ENCODE measurements around the gene UNC45A.

The UNC45A gene

DNA sequence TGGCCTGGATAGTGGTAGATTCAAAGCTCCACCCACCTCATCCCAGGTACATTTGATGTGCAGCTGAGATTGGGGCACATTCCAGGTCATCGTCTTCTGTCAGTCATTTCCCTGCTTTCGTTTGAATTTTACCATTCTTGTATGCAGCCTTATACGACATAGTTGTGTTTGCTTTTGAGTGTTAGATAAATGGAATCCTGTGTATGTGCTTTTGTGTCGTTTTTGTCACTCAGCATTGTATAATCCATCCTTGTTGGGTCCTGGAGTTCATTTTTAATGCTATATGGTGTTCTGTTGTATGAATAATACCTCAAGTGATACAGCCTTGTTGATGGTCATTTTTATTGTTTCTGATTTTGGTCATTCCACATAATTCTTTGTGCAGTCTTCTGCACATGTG, 26.9 kb downstream of the UNC45A start:
- no peak for DNase-seq

GRCh38 chr15:90966262-90966661, 31.2 kb downstream of the UNC45A start:
- no peak for DNase-seq

DNA sequence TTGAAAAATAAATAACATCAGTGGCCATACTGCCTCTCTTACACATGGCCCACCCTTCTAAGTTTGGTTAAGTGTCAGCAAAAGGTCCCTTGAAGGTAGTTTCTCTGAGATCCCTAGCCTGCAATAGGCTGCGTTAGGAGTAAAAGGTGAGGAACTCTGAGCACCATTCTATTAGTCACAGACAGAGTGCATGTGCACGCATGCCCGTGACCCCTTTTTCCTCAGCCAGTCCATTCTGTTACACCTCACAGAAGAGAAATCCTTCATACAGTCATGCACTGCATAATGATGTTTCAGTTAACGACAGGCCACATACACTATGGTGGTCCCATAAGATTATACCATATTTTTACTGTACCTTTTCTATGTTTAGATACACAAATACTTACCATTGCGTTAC, 32.1 kb downstream of the UNC45A start:
- no peak for DNase-seq

DNA sequence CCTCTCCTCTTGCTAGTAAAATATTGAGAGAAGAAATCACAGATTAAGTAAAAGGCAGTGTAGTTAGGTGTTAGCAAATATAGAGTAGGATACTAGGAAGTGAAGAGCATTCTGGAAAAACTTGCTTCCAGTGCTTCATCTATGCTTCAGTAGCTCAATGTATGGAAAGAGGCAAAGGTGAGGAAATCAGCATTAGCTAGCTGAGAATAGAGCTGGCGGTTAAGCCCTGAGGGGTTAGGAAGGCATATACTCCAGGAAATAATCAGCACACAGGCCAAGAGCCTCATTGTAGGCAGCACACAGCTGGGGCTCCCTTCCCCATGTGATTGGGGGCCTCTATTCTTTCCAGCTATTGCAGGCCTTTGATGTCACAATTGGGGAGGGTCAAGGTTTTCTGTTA, 33.3 kb downstream of the UNC45A start:
- DNase-seq, result no peak

DNA sequence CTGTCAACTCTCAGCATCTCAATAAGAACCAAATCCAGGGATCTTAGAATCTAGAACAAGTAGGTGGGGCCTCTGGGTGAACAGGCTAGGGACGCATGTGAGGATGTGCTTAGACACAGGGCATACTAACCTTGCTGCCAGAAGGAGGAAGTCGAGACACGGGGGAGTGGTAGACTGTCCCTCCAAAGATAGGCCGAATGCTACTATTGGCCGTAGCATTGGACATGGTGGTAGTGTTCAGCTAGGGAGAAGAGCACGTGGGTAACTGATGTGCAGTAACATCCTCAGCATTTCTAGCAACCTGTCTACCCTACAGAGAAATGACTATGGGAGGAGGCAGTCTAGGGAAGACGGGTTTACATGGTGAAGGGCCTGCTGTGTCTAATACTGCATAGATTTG, 35.2 kb downstream of the UNC45A start:
- DNase-seq, result no peak

DNA sequence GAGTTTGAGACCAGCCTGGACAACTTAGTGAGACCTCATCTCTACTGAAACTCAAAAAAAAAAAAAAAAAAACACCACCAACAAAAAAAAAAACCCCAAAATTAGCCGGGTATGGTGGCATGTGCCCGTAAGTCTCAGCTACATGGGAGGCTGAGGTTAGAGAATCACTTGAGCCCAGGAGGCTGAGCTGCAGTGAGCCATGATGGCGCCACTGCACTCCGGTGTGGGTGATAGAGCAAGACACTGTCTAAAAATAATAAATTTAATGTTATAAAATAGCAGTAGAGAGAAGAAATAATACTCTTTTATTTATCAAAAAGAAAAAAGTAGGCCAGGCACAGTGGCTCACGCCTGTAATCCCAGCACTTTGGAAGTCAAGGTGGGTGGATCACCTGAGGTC, 37.0 kb downstream of the UNC45A start:
- DNase-seq, result no peak

DNA sequence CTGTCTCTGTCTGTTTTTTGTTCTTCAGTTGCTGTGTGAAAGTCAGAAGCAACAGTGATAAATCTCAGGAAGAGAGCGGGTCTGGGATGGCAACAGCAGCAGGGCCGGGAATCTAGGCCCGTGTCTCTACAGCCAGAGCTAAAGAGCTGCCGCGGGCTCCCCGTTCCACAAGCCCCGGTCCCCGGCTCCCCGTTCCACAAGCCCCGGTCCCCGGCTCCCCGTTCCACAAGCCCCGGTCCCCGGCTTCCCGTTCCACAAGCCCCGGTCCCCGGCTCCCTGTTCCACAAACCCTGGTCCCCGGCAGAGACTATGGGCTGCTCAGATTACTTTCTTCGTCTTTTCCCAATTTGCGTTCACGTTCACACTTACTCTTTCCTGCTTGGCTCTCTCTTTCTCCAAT, 39.1 kb downstream of the UNC45A start:
- no peak for DNase-seq

- no peak for DNase-seq
These were observed 44.5 kb downstream of the UNC45A start for GRCh38 chr15:90979582-90979981.

GRCh38 chr15:90981681-90982080, 46.6 kb downstream of the UNC45A start:
- no peak for DNase-seq

DNA sequence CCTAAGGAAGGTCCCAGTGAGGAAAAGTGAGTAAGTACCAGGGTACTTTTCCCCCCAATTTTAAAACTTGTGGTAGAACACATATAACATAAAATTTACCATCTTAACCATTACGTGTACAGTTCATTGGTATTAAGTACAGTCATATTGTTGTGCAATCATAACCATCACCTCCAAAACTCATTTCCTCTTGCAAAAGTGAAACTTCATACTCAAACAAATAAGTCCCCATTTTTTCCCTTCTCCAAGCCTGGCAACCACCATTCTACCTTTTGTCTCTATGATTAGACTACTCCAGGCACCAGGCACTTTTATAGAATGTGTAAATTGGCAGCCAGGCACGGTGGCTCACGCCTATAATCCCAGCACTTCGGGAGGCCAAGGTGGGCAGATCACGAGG, 47.0 kb downstream of the UNC45A start:
- no peak for DNase-seq

DNA sequence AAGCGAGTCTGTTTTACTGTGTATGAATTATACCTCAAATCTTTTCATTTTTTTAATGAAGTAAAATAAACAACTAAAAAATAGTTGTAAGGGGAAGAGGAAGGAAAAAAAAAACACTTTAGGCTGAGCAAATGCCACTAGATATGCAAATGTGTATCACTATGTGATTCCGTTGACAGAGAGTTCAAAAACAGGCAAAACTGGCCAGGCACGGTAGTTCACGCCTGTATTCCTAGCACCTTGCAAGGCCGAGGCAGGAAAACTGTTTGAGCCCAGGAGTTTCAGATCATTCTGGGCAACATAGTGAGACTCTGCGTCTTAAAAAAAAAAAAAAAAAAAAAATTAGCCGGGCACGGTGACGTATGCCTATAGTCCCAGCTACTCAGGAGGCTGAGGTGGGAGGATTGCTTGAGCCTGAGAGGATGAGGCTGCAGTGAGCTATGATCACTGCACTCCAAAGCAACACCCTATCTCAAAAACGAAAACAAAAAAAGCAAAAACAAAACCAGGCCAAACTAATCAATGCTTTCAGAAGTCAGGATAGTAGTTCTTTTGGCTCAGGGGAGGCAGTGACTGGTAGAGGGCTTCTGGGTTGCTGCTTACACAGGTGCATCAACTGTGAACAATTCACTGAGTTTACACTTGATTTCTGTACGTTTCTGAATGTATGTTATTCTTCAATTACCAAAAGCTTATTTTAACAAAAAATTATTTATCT, 51.9 kb downstream of the UNC45A start:
- no peak for DNase-seq

- DNase-seq, result no peak
These were observed 52.6 kb downstream of the UNC45A start for GRCh38 chr15:90987561-90988141.

GRCh38 chr15:90988296-90988695, 53.2 kb downstream of the UNC45A start:
- DNase-seq, result no peak

DNA sequence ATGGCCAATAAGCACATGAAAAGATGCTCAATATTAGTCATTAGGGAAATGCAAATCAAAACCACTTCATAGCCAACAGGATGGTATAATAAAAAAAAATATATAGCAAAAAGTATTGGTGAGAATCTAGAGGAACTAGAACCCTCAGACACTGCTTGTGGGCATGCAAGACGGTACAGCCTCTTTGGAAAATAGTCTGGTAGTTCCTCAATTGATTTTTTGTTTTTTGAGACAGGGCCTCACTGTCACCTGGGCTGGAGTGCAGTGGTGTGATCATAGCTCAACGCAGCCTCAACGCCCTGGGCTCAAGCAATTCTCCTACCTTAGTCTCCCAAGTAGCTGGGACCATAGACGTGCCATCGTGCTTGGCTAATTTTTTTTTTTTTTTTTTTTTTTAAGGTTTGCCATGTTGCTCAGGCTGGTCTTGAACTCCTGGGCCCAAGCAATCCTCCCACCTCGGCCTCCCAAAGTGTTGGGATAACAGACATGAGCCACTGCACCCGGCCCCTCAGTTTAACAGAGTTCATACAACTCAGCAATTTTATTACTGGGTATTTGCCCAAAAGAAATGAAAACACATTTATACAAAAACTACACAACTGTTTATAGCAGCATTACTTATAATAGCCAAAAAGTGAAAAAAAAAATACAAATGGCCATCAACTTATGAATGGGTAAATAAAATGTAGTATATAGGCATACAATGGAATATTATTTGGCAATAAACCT, 54.1 kb downstream of the UNC45A start:
- DNase-seq, result no peak

DNA sequence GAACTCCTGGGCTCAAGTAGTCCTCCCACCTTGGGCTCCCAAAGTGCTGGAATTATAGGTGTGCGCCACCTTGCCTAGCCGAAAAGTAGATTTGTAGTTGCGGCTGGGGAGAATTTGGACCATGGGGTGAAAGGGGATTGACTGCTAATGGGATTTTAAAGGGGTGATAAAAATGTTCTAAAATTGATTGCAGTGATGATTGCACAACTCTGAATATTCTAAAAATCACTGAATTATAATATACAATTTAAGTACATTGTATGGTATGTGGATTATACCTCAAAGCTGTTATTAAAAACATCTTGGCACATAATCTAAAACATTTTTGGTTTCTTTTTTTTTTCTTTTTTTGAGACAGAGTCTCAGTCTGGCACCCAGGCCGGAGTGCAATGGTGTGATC, 55.4 kb downstream of the UNC45A start:
- DNase-seq, result no peak

DNA sequence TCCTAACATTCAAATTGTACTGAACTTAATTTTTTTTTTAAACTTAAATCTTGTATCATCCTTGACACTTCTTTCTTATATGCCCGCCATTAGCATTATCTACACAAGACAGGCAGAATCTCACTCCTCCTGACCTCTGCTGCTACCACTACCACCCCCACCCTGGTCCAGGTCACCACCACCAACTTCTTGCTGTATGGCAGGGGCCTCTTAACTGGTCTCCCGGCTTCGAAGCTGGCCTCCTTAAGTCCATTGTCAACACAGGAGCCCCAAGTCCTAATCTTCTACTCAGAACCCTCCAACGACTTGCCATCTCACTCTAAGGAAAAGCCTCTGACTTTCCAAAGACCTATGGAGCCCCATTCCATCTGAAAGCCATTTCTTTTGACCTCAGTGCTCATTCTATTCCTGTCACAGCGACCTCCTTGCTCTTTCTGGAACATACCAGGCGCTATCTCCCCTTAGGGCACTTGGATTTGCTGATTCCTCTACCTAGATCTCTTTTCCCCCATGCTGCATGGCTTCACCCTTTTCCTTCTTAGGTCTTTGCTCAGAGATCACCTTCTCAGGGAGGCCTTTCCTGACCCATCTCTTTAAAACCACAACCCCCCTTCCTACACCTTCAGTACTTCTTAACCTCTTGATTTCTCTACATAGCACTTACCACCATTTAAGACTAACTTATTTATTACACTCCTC, 56.7 kb downstream of the UNC45A start:
- DNase-seq, result no peak

GRCh38 chr15:90994059-90994416, 59.0 kb downstream of the UNC45A start:
- no peak for DNase-seq

DNA sequence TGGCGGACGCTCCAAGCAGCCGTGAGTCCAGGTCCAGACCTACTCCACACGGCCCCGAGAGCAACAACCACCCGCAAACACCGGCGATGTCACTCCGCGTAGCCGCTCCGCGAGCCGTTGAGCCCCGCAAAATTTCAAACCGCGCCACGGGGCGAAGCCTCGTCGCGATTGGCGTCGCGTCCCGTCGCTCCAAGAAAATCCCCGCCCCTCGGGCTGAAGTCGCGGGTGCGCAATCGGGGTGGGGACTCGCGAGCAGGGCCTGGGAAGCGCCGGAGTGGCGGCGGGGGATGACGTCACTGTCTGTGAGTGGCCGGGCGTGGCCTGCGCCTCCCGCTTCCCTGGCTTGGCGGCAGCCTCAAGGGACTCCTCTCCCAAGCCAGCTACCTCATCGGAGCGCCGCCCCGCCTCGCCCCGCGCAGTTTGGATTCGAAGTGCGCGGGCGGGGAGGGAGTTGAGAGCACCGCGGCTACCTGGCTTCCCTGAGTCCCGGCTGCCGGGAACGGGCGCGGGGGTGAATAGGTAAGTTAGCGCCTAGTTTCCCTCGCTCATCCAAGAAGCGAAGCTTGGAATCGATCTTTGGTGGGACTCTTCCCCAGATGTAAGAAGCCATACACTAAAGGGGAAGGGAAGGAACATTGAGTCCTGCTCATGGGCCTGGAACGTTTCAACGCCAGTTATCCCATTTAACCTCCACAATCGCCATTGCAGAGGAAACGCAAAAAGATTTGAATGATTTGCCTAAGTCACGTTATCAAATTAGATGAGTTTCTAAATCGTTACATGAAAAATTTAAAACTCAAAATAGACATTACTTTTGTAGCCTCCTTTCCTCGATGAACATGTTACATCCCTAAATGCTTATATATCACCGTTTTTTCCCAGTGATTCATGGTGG, 59.6 kb downstream of the UNC45A start, which contains the start of gene PRC1:
TSS of gene PRC1 (minus strand) at position 119 of the 895 bp plus-strand sequence. CDS start at position 1, 118 bp downstream.
- peak; percentile 97 for DNase-seq

GRCh38 chr15:90998737-90999136, 63.7 kb downstream of the UNC45A start:
- no peak for DNase-seq

GRCh38 chr15:91001209-91001608, 66.1 kb downstream of the UNC45A start:
- no peak for DNase-seq
